OCI-LY7 (cell line): Measurements from ENCODE around the gene KRT3.

Experiments used
- CTCF ChIP-seq: fragments of 200-600 bp; sonication (generic); conservative IDR thresholded peaks from 2 replicates; pipeline ENCODE4 v1.5.1; 2014; ENCODE audit warnings: mild to moderate bottlenecking, antibody characterized with exemption, low read length, moderate library complexity, mixed read lengths
- EZH2phosphoT487 ChIP-seq: fragments of 200-600 bp; sonication (generic); IDR thresholded peaks from 2 replicates; pipeline ENCODE4 v1.6.1; 2018; ENCODE audit warnings: low read depth, borderline replicate concordance, mild to moderate bottlenecking, mixed run types, antibody characterized with exemption, low read length, moderate library complexity, mixed read lengths

GRCh38 chr12:52752516-52752915, 43.4 kb downstream of the KRT3 start:
- TF ChIP-seq CTCF (no peak), EZH2phosphoT487 (no peak)
